ENCODE results near the gene CXCL11.

DNA sequence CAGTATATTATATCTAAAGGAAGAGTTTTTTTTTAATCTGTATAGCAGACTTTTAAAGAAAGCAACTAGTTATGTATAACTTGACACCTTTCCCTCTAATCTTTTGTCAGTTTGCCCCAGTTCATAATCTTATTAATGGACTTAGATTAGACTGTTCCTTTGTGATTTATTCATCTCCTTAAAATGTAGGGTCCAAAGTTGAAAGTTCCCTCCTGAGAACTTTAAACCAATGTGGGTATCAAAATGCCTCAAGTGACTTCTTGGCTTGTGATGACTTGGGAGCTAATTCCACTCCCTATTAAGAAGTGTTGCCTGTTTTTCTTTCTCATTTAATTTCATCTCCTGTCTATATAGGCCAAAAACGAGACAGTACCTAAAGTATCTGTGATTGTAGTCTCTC is 38.8 kb downstream of the CXCL11 start:
- TF ChIP-seq GABPA (IDR thresholded peaks at IDR 0.05; ENCODE audit: low read depth, low read length) = no peak
- no peak for TF ChIP-seq GABPA (CRISPR knock-in tag; IDR thresholded peaks at IDR 0.05; ENCODE audit: low read depth)
- TF ChIP-seq TBP (CRISPR knock-in tag; IDR thresholded peaks at IDR 0.05) = no peak
- TF ChIP-seq, protein P1, sequence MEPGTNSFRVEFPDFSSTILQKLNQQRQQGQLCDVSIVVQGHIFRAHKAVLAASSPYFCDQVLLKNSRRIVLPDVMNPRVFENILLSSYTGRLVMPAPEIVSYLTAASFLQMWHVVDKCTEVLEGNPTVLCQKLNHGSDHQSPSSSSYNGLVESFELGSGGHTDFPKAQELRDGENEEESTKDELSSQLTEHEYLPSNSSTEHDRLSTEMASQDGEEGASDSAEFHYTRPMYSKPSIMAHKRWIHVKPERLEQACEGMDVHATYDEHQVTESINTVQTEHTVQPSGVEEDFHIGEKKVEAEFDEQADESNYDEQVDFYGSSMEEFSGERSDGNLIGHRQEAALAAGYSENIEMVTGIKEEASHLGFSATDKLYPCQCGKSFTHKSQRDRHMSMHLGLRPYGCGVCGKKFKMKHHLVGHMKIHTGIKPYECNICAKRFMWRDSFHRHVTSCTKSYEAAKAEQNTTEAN (CRISPR knock-in tag; conservative IDR thresholded peaks at IDR 0.05) = no peak
- TF ChIP-seq CHD4 (IDR thresholded peaks at IDR 0.05; ENCODE audit: borderline replicate concordance, low read length) = no peak
- TF ChIP-seq DNMT3B (CRISPR knock-in tag; conservative IDR thresholded peaks at IDR 0.05) = no peak
- TF ChIP-seq POLR2AphosphoS2 (IDR thresholded peaks at IDR 0.05; ENCODE audit: low read depth, low read length) = no peak
